NOMO-1 treated with DMSO at 0.1 percent for 48 hours (cell line): ENCODE results near the gene TMEM108.

Source experiments
- DNase-seq: peaks from one replicate; lab custom pipeline; 2025; ENCODE audit not compliant: unreplicated experiment; lab: John Stamatoyannopoulos, UW

The TMEM108 gene

DNA sequence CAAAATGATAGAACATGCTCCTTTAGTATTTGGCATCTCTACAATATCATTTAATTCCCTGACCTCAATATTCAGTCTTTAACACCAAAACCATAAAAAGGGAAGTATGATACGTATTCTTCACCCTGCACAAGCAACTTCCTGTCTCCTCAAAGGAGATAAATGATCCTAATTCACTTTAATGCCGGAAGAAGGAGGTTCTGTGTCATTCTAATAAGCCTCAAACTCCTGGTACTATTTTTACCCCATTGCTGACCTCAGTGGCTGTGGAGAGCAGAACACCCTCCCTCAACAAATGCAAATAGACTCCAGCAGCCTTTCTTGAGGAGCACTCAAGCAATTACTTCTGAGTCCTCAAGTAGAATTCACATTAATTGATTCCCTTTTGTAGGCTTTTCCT lies 173.3 kb downstream of the TMEM108 start:
- DNase-seq, result peak; percentile 100

- DNase-seq, result no peak
These were observed 173.7 kb downstream of the TMEM108 start for GRCh38 chr3:133211856-133212255.

GRCh38 chr3:133213937-133214336 lies 175.7 kb downstream of the TMEM108 start:
- no peak for DNase-seq

DNA sequence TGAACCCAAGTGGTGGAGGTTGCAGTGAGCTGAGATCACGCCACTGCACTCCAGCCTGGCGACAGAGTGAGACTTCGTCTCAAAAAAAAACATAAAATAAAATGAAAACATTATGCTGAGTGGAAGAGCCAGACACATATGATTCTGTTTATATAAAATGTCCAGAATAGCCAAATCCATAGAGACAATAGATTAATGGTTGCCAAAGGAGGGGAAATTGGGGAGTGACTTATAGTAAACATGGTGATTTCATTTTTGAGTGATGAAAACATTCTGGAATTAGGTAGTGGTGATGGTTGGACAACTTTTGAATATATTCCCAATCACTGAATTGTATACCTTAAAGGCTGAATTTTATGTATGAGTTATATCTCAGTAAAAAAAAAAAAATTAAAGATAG lies 189.6 kb downstream of the TMEM108 start:
- no peak for DNase-seq

- DNase-seq, result no peak
These were observed 192.0 kb downstream of the TMEM108 start for GRCh38 chr3:133230195-133230594.

GRCh38 chr3:133236901-133237300 lies 198.7 kb downstream of the TMEM108 start:
- no peak for DNase-seq

DNA sequence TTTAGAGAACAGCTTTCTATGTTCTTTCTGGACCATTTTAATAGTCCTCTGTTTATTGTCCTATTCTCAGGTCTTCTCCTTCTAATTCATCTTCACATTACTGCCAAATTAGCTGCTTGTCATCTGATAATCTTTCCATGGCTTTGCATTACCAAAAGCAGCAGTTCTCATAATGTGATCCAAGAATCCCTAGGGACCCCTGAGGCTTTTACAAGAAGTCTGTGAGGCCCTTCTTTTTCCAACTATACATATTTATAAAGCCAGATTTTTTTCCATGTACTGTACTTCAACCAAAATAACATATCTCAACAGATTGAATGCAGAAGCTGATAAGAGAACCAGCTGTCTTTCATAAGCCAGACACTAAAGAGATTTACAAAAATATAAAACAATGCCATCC lies 199.2 kb downstream of the TMEM108 start:
- no peak for DNase-seq

GRCh38 chr3:133238015-133238414 lies 199.8 kb downstream of the TMEM108 start:
- no peak for DNase-seq

- DNase-seq, result no peak
These were observed 207.9 kb downstream of the TMEM108 start for GRCh38 chr3:133246119-133246518.

DNA sequence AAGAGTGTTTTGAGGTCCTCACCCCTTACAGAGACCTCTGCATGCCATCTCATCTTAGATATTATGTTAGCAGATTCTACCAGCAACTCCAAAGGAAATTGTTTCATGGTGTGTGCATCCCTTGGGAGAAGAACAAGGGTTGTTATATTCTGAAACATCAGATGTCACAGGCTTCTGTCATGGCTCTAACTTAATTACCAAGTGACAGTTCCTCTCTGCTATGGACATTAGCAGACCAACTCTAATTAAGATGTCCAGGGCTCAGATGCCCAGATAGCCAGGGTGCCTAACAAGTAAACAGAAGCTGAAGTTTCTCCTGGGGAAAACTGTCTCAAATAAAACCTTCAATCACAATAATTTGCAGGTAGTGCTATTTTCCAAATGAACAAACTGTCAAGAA lies 208.6 kb downstream of the TMEM108 start:
- DNase-seq, result no peak

DNA sequence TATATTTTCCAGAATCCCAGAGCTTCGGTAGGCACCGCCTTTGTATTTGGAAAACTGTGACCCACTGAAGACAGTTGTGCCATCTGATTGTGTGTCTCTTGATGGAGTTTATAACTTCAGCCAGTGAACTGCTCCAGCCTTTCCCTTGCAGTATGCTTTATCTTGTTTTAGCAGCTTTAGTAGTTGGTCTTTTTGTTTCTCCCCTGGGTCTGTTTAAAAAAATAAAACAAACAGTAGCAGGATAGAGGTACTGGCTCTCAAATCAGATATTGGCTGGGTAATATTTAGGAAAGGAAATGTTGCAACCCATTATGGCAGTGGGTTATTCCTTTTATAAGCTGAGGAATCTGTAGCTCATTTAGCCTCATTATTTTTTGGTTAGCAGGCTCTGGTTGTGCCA lies 210.2 kb downstream of the TMEM108 start:
- no peak for DNase-seq

DNA sequence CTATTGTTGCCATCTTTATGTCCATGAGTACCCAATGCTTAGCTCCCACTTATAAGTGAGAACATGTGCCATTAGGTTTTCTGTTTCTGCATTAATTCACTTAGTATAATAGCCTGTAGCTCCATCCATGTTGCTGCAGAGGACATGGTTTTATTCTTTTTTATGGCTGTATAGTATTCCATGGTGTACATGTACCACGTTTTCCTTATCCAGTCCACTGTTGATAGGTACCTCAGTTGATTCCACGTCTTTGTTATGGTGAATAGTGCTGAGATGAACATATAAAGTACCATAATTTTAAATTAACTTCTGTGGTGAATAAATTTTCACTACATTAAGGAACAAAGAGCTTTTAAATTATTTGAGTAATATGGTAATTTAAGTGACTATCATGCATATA lies 211.3 kb downstream of the TMEM108 start:
- no peak for DNase-seq

DNA sequence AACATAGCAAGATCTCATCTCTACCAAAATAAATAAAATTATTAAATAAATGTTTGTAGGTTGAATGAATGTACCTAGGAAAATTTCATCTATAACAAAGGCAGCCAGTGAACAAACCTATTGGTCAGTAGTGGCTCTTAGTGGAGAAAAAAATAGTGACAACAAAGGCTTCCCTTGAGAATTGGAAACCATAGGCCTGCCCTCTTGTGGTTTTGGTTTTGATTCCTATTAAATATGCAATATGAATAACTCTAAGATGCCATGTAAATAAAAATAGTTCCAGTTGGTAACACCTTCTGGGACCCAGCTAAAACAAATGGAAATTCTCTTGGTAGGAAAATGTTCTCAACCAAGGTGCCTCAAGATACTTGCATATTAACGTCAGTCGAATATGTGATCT lies 216.0 kb downstream of the TMEM108 start:
- no peak for DNase-seq

DNA sequence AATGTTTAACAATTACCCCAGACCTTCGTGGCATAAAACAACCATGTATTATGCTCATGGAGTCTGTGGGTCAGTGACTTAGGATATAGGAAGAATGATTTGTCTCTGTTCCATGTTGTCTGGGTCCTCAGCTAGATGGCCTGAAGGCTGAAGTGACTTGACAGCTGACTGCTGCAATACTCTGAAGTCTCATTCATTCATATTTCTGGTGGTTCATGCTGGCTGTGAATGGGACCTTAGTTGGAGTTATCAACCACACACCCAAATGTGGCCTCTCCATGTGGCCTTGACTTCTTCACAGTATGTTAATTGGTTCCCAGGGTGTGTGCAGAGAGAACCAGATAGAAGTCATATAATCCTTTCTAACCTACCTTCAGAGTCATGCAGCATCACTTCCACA lies 216.5 kb downstream of the TMEM108 start:
- DNase-seq, result no peak

GRCh38 chr3:133256787-133257483 lies 218.7 kb downstream of the TMEM108 start:
- no peak for DNase-seq

- DNase-seq, result no peak
These were observed 220.2 kb downstream of the TMEM108 start for GRCh38 chr3:133258358-133258757.

- DNase-seq, result no peak
These were observed 221.6 kb downstream of the TMEM108 start for GRCh38 chr3:133259767-133260166.

DNA sequence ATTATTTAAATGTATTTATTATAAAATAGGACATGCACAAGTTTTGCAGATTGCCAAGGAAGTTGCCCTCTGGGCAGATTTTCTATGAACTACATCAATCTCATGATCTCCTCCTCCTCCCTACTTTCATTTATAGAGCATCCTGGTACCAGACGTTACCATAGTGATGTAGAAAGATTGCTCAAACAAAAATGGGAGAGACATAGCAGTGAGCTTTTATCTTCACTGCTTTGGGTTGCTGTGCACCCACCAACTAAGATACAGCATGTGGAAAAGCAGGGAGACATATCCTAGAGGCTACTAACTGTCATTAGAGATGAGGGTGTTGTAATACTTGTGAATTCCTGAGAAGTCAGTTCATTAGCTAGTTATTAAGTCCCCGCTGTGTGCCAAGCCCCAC lies 224.1 kb downstream of the TMEM108 start:
- DNase-seq, result no peak

- DNase-seq, result no peak
These were observed 226.7 kb downstream of the TMEM108 start for GRCh38 chr3:133264920-133265319.

DNA sequence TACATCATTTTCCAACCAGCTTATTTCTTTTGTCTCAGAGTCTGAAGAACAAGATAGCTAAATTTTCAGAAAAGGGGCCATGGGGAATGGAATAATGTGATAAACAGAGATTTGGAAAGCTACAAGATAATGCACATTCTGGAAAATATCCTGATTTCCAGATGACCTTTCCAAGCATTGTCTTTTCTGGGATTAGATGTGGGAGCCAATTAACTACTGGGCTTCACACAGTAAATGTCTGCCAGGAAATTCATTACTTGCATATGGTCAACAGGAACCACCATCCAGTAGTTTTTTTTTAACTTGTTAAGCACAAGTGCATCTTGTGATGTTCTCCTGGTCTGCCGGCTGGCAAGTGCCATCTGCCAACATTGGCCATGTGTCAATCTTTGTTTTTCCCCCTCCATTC lies 230.5 kb downstream of the TMEM108 start:
- DNase-seq, result no peak

DNA sequence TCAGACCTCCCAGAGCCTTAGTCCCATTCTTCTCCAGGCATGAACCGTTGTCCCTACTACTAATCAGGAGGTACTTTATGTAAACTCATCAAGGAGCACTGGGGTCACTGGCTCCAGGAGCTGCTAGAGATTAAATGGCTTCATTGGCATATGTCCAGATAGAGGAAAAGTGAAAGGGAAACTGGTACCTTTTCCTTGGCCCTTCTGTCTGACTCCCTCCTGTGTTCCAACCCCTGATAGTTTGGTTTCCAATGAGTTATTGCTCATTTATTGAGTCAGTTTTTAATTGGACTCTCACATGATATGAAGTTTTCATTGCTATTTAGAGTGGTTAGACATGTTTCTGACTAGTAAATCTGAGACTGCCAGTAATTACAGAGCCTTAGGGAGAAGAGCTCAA lies 231.2 kb downstream of the TMEM108 start:
- no peak for DNase-seq

GRCh38 chr3:133270631-133271030 lies 232.4 kb downstream of the TMEM108 start:
- DNase-seq, result no peak

- no peak for DNase-seq
These were observed 232.9 kb downstream of the TMEM108 start for GRCh38 chr3:133271042-133271441.
